Measurements from ENCODE around the gene SSBP4. TPM values are rescaled to one million over a fixed set of nuclear protein-coding genes. Genes with fewer than 3 reads are reported as not detected.

Gene SSBP4
- total and polyA plus RNA-seq, 9 of the 15 experiments (the other 6 are each of a cell fraction or from before 2014, with no cell fraction given) = 1.1 to 189 (median 39.0) TPM

DNA sequence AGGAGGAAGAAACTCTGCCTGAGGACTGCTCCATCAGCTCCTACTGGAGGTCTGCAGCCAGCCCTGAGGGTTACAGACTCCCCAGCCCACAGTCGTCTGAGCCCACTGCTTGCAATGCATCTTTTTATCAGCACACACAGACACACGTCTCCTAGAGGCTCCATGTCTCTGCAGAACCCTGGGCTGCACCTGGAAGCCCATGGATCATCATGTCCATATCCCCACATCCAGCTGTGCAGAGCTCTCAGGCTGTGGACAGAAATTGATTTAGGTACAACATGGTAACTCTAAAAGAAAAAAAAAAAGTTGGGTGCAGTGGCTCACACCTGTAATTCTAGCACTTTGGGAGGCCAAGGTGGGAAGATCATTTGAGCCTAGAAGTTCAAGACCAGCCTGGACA, 51.6 kb downstream of the SSBP4 start:
- Histone ChIP-seq H3K36me3 (ENCODE audit: control insufficient read depth, insufficient read depth, low read length) (peaks cover 30% of the 10 kb centered on the region; the same call in 2 of the 3 replicates), H3K9me1 (ENCODE audit: control insufficient read depth, insufficient read depth, low read length) (peaks cover 21% of the 10 kb centered on the region), H2AFZ (ENCODE audit: low read depth, low read length) (no peak overlapping the region), H3K9me3 (replicated peaks; ENCODE audit: control insufficient read depth, insufficient read depth, low read depth, low read length) (no peaks in the 10 kb centered on the region), H3K4me2 (ENCODE audit: insufficient read depth, low read length) (no peak overlapping the region), H3K4me1 (replicated peaks in 1 of 2; ENCODE audit: control insufficient read depth in 2 of 2, insufficient read depth in 2 of 2, low read length in 2 of 2) (peaks cover 6 to 48% of the 10 kb centered on the region in 2 experiments; a peak in 4 of 5 replicates), H3K79me2 (ENCODE audit: control insufficient read depth, insufficient read depth, low read length) (peaks cover 52% of the 10 kb centered on the region), H3K9ac (ENCODE audit: insufficient read depth in 1 of 2, low read depth in 2 of 2, low read length in 2 of 2) (peak overlapping the region in 1 of 2 experiments; percentile 5; a peak in 1 of 4 replicates), H3K4me3 (no peak overlapping the region), H4K20me1 (replicated peaks; ENCODE audit: control insufficient read depth, insufficient read depth, low read length) (peaks cover 45% of the 10 kb centered on the region), H3K27ac (ENCODE audit: extremely low read depth, low read depth, low read length) (no peak overlapping the region), H3K27me3 (ENCODE audit: control insufficient read depth in 2 of 2, insufficient read depth in 2 of 2, low read length in 2 of 2) (no peaks in the 10 kb centered on the region)
- peak; percentile 54 for FAIRE-seq
- peak; percentile 69 for TF ChIP-seq CBFA2T3 (IDR thresholded peaks at IDR 0.05)
- TF ChIP-seq ZFP30 (CRISPR knock-in tag; IDR thresholded peaks at IDR 0.05; ENCODE audit: borderline replicate concordance) = no peak
- peak; percentile 62 for TF ChIP-seq CBFA2T2 (conservative IDR thresholded peaks at IDR 0.05)
- TF ChIP-seq TAL1 (IDR thresholded peaks at IDR 0.05) = peak; percentile 51; the same call in 1 of the 2 replicates
- TF ChIP-seq CXXC5 (CRISPR knock-in tag; IDR thresholded peaks at IDR 0.05) = no peak
- CTCF ChIA-PET (ENCODE audit: low intra/inter-chr PET ratio) = no interaction called here
- in situ Hi-C loops (cut with MboI) = no loop called here
- 3% methylated on average over 2 of the region's 2 CpGs for WGBS (ENCODE audit: insufficient coverage, low coverage, missing lambda C conversion rate)
- POLR2A ChIA-PET = interaction anchor here (1.7 kb wide), 1 partner anchor 9 kb away, joined by 8 read pairs; no protein-coding TSS in a partner anchor
- no TSS peak for BruUV-seq (replicated peaks)
- 0 out of 3 replicates have a peak, but pooled peaks have one; percentile 5 for ATAC-seq
- peak in 2 of 4 experiments; percentile 32 to 38 for DNase-seq (ENCODE audit: extremely low read depth in 1 of 4, low spot score in 3 of 4)
- intact Hi-C loops (cut with micrococcal nuclease) = loop anchor here (1.0 kb wide), 1 partner anchor 101 kb away; the partner anchor contains the start of gene UBA52

All from K562 (cell line).